ENCODE results near the gene AHCYL1. TPM values are rescaled to one million over a fixed set of nuclear protein-coding genes. Genes with fewer than 3 reads are reported as not detected.
A peak's percentile ranks its signal among the peaks of the same experiment; 100 is the strongest.

Gene AHCYL1
- 120 and 133 TPM in 2 replicates for polyA plus RNA-seq (2011; rRNA removed)
- polyA minus RNA-seq (2011; rRNA and poly(A)+ RNA removed), result 96.9 and 104 TPM in 2 replicates

DNA sequence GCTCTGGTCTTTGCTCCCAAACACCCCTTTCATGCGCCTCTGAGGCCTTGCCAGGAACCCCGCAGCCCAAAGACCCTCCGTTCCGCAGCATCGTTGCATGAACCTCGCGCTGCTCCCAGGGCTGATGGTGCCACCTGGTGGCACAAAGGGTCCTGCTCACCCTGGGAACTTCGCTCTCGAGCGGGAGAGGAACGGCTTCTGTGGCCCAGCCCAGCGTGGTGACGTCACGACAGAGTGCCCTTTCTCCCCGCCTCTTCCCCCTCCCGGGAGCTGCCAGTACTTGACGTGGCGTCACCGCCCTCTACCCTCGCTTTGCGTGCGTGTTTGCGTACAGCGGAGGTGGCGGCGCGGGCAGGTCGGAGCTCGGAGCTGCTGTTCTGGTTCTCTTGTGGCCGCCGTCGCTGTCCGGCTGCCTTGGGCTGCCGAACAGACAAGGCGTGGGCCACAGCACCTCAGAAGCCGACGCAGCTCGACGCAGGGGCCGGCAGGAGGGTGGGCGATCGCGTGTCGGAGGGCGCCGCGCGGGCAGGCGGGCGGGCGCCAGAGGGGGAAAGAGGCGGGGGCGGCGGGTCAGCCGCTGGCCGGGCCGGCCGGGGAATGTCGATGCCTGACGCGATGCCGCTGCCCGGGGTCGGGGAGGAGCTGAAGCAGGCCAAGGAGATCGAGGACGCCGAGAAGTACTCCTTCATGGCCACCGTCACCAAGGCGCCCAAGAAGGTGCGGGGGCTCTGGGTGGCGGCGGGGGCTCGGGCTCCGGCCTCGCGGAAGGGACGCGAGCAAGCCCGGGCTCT, at the start of gene AHCYL1:
Gene AHCYL1 (plus strand): TSS at position 310 of the 791 bp plus-strand sequence. CDS start 288 bp downstream, at position 598.
- Histone ChIP-seq H3K27me3 (ENCODE audit: control insufficient read depth, insufficient read depth, low read length) (no peaks in the 10 kb centered on the region), H3K9me3 (ENCODE audit: control insufficient read depth, insufficient read depth, low read length) (peaks cover 3% of the 10 kb centered on the region; the same call in 1 of the 2 replicates), H3K27ac (ENCODE audit: low read depth, low read length) (peak within 1 kb of the TSS; percentile 95), H3K4me3 (ENCODE audit: low read depth, low read length) (peak within 1 kb of the TSS; percentile 86)
- DNase-seq (ENCODE audit: low read depth, low spot score), result peak; percentile 98
- POLR2A ChIA-PET, result interaction anchor here (0.6 to 2.9 kb wide), 23 partner anchors 9 to 439 kb away, joined by 3 to 20 read pairs (median 6); partner anchors contain the start of genes GNAI3 and STRIP1
- TF ChIP-seq, protein P1, sequence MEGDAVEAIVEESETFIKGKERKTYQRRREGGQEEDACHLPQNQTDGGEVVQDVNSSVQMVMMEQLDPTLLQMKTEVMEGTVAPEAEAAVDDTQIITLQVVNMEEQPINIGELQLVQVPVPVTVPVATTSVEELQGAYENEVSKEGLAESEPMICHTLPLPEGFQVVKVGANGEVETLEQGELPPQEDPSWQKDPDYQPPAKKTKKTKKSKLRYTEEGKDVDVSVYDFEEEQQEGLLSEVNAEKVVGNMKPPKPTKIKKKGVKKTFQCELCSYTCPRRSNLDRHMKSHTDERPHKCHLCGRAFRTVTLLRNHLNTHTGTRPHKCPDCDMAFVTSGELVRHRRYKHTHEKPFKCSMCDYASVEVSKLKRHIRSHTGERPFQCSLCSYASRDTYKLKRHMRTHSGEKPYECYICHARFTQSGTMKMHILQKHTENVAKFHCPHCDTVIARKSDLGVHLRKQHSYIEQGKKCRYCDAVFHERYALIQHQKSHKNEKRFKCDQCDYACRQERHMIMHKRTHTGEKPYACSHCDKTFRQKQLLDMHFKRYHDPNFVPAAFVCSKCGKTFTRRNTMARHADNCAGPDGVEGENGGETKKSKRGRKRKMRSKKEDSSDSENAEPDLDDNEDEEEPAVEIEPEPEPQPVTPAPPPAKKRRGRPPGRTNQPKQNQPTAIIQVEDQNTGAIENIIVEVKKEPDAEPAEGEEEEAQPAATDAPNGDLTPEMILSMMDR (IDR thresholded peaks at IDR 0.05; ENCODE audit: low read depth, low read length), result peak; percentile 98
- CTCF ChIA-PET, result interaction anchor here (0.6 to 15.3 kb wide), 57 partner anchors 8 to 443 kb away, joined by 3 to 535 read pairs (median 5); partner anchors contain the start of genes GNAI3 and GSTM4

DNA sequence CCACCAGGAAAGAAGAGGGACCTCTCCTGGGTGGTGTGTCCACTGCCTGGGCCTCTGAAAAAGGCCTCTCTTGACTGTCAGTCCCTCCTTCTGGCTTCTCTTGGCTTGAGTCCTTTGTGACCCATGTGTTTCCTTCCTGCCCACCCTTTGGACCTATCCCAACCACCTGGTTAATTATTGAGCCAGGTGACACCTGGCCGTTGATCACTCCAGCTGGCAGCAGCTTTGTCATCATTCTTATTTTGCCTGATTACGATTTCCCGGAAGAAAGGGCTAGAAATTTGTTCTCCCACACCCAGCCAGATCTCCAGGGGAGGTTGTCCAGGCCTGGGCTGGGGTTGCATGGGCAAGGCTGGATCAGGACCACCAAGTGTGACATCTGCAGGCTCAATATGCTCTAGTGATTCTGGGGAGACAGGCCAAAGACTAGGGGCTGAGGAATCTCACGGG, 49.1 kb upstream of the AHCYL1 start:
- H3K27ac ChIP-seq (ENCODE audit: low read depth, low read length), result no peak overlapping the region
- POLR2A ChIA-PET, result no interaction called here
- H3K27me3 ChIP-seq (ENCODE audit: control insufficient read depth, insufficient read depth, low read length), result no peaks in the 10 kb centered on the region
- CTCF ChIA-PET, result interaction anchor here (1.5 kb wide), 1 partner anchor 48 kb away, joined by 5 read pairs; no protein-coding TSS in a partner anchor
- DNase-seq (ENCODE audit: low read depth, low spot score), result no peak
- H3K9me3 ChIP-seq (ENCODE audit: control insufficient read depth, insufficient read depth, low read length), result peaks cover 7% of the 10 kb centered on the region; the same call in 1 of the 2 replicates
- TF ChIP-seq, protein P1 (IDR thresholded peaks at IDR 0.05; ENCODE audit: low read depth, low read length), result no peak
- H3K4me3 ChIP-seq (ENCODE audit: low read depth, low read length), result no peak overlapping the region

DNA sequence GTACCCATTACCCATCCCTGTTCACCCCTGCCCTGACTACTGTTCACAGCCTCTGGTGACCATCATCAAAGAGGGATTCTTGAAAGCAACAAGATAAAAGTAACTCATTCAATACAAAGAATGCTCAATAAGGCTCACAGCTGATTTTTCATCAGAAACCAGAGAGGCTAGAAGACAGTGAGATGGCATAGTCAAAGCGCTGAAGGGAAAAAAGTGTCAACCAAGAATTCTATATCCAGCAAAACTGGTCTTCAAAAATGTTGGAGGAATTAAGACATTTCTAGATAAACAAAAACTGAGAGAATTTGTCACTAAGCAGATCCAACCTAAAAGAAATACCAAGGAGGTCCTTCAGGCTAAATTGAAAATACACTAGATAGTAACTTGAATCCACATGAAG, 46.8 kb upstream of the AHCYL1 start:
- TF ChIP-seq, protein P1 (IDR thresholded peaks at IDR 0.05; ENCODE audit: low read depth, low read length), result no peak
- Histone ChIP-seq H3K27ac (ENCODE audit: low read depth, low read length) (no peak overlapping the region), H3K27me3 (ENCODE audit: control insufficient read depth, insufficient read depth, low read length) (no peaks in the 10 kb centered on the region), H3K4me3 (ENCODE audit: low read depth, low read length) (no peak overlapping the region), H3K9me3 (ENCODE audit: control insufficient read depth, insufficient read depth, low read length) (peaks cover 7% of the 10 kb centered on the region; the same call in 1 of the 2 replicates)
- ChIA-PET CTCF (no interaction called here), POLR2A (no interaction called here)
- no peak for DNase-seq (ENCODE audit: low read depth, low spot score)

GRCh38 chr1:109938556-109938955, 46.0 kb upstream of the AHCYL1 start:
- TF ChIP-seq, protein P1 (IDR thresholded peaks at IDR 0.05; ENCODE audit: low read depth, low read length), result no peak
- Histone ChIP-seq H3K27me3 (ENCODE audit: control insufficient read depth, insufficient read depth, low read length) (no peaks in the 10 kb centered on the region), H3K27ac (ENCODE audit: low read depth, low read length) (no peak overlapping the region), H3K9me3 (ENCODE audit: control insufficient read depth, insufficient read depth, low read length) (peaks cover 7% of the 10 kb centered on the region; the same call in 1 of the 2 replicates), H3K4me3 (ENCODE audit: low read depth, low read length) (no peak overlapping the region)
- DNase-seq (ENCODE audit: low read depth, low spot score), result no peak
- POLR2A ChIA-PET, result no interaction called here
- CTCF ChIA-PET, result interaction anchor here (0.6 kb wide), 1 partner anchor 79 kb away, joined by 3 read pairs; no protein-coding TSS in a partner anchor

DNA sequence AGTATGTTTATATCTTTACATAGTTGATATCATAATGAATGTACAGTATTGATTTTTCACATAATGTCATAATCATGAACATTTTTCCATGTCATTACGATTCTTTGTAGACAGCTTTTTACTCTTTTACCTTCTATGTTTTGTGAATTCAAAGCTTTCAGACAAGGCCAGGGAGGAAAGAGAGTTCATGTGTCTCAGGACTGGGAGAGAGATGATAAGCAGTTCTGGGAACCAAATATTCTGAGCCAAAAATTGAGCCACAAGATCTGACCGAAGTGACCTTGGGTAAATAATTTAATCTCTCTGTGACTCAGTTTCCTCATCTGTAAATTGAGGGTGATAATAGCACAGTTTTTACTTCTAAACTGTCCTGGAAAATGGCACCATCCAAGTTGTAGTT, 42.1 kb upstream of the AHCYL1 start:
- CTCF ChIA-PET, result interaction anchor here (0.6 kb wide), 1 partner anchor 18 kb away, joined by 3 read pairs; no protein-coding TSS in a partner anchor
- DNase-seq (ENCODE audit: low read depth, low spot score), result no peak
- H3K9me3 ChIP-seq (ENCODE audit: control insufficient read depth, insufficient read depth, low read length), result peaks cover 5% of the 10 kb centered on the region; the same call in 1 of the 2 replicates
- H3K27me3 ChIP-seq (ENCODE audit: control insufficient read depth, insufficient read depth, low read length), result no peaks in the 10 kb centered on the region
- TF ChIP-seq, protein P1 (IDR thresholded peaks at IDR 0.05; ENCODE audit: low read depth, low read length), result no peak
- POLR2A ChIA-PET, result no interaction called here
- H3K4me3 ChIP-seq (ENCODE audit: low read depth, low read length), result no peak overlapping the region
- H3K27ac ChIP-seq (ENCODE audit: low read depth, low read length), result no peak overlapping the region

Measured in AG04450 (cell line).